HG03280 (cell line): Measurements from ENCODE around the gene RAMACL.

Experiments
- ATAC-seq: cut with Tn5 transposase; IDR thresholded peaks from one replicate; pipeline ENCODE4 v1.9.1; 2021; ENCODE audit warnings: mild to moderate bottlenecking, moderate library complexity; ENCODE audit not compliant: unreplicated experiment

The RAMACL gene

GRCh38 chr6:166618251-166618650 is 31.8 kb upstream of the RAMACL start:
- ATAC-seq, result no peak

- ATAC-seq, result no peak
Measured at GRCh38 chr6:166617359-166617758, 30.9 kb upstream of the RAMACL start.

GRCh38 chr6:166616261-166617238 is 30.1 kb upstream of the RAMACL start:
- no peak for ATAC-seq

- no peak for ATAC-seq
Measured at GRCh38 chr6:166615059-166615770, 28.7 kb upstream of the RAMACL start.

GRCh38 chr6:166614589-166614988 is 28.1 kb upstream of the RAMACL start:
- no peak for ATAC-seq

- ATAC-seq, result no peak
Measured at GRCh38 chr6:166614171-166614583, 27.7 kb upstream of the RAMACL start.

- ATAC-seq, result no peak
Measured at GRCh38 chr6:166613027-166613426, 26.5 kb upstream of the RAMACL start.

GRCh38 chr6:166612471-166612881 is 26.0 kb upstream of the RAMACL start:
- no peak for ATAC-seq

- ATAC-seq, result no peak
Measured at GRCh38 chr6:166611631-166612030, 25.2 kb upstream of the RAMACL start.

GRCh38 chr6:166610069-166610468 is 23.6 kb upstream of the RAMACL start:
- no peak for ATAC-seq

- ATAC-seq, result no peak
Measured at GRCh38 chr6:166608774-166609173, 22.3 kb upstream of the RAMACL start.

- no peak for ATAC-seq
Measured at GRCh38 chr6:166605752-166606151, 19.3 kb upstream of the RAMACL start.

GRCh38 chr6:166604911-166605310 is 18.4 kb upstream of the RAMACL start:
- ATAC-seq, result no peak

- no peak for ATAC-seq
Measured at GRCh38 chr6:166604328-166604727, 17.9 kb upstream of the RAMACL start.

- no peak for ATAC-seq
Measured at GRCh38 chr6:166603043-166603690, 16.7 kb upstream of the RAMACL start.

GRCh38 chr6:166601956-166602355 is 15.5 kb upstream of the RAMACL start:
- no peak for ATAC-seq

GRCh38 chr6:166600931-166601330 is 14.5 kb upstream of the RAMACL start:
- ATAC-seq, result no peak

- no peak for ATAC-seq
Measured at GRCh38 chr6:166599205-166599604, 12.7 kb upstream of the RAMACL start.

GRCh38 chr6:166598441-166599138 is 12.1 kb upstream of the RAMACL start:
- no peak for ATAC-seq

GRCh38 chr6:166597711-166598440 is 11.4 kb upstream of the RAMACL start:
- ATAC-seq, result no peak
